Liver (tissue), 9 donors: ENCODE data around the gene PRLHR. TPM values are rescaled to one million over a fixed set of nuclear protein-coding genes. Genes with fewer than 3 reads are reported as not detected.
A peak's percentile ranks its signal among the peaks of the same experiment; 100 is the strongest.

Experiments used
- DNase-seq: peaks from one replicate; pipeline ENCODE4 v3.0.0-alpha.2; 2017; ENCODE audit warnings: low spot score
- H3K27ac ChIP-seq, 2 donors: one replicate each; pipeline ENCODE4 v1.7.0; 2013; ENCODE audit warnings: inconsistent platforms in 2 of 2, low read length in 2 of 2, control low read depth in 1 of 2, low read depth in 1 of 2, mild to moderate bottlenecking in 1 of 2
- H3K27me3 ChIP-seq, 4 donors: one replicate each; pipeline versions ENCODE4 v1.6.1 to v1.7.0; 2013; ENCODE audit warnings: low read length in 3 of 4, inconsistent platforms in 1 of 4, mild to moderate bottlenecking in 1 of 4, moderate library complexity in 1 of 4; ENCODE audit not compliant: control insufficient read depth in 4 of 4, insufficient read depth in 4 of 4
- H3K36me3 ChIP-seq, 4 donors: one replicate each; pipeline versions ENCODE4 v1.6.1 to v1.7.0; 2013; ENCODE audit warnings: low read length in 3 of 4, mild to moderate bottlenecking in 3 of 4, low read depth in 1 of 4, moderate library complexity in 1 of 4; ENCODE audit not compliant: control insufficient read depth in 4 of 4, insufficient read depth in 3 of 4
- H3K4me1 ChIP-seq, 4 donors: one replicate each; pipeline versions ENCODE4 v1.6.1 to v1.7.0; 2013; ENCODE audit warnings: low read length in 3 of 4, mild to moderate bottlenecking in 3 of 4, moderate library complexity in 1 of 4; ENCODE audit not compliant: control insufficient read depth in 4 of 4, insufficient read depth in 4 of 4
- H3K4me3 ChIP-seq, 3 donors: one replicate each; pipeline versions ENCODE4 v1.6.1 to v1.7.0; 2013; ENCODE audit warnings: low read length in 3 of 3, control low read depth in 1 of 3, low read depth in 1 of 3, mild to moderate bottlenecking in 1 of 3
- H3K9ac ChIP-seq, 2 donors: one replicate each; pipeline ENCODE4 v1.7.0; 2013; ENCODE audit warnings: low read length in 2 of 2, mild to moderate bottlenecking in 2 of 2, moderate library complexity in 2 of 2, control low read depth in 1 of 2, low read depth in 1 of 2
- H3K9me3 ChIP-seq, 4 donors: one replicate each; pipeline versions ENCODE4 v1.6.1 to v1.7.0; 2013; ENCODE audit warnings: low read length in 3 of 4; ENCODE audit not compliant: control insufficient read depth in 4 of 4
- EGR1 ChIP-seq, 2 donors: IDR thresholded peaks; 2 replicates each; pipeline ENCODE4 v1.6.1; 2016 to 2018; ENCODE audit warnings: antibody characterized with exemption in 2 of 2, low read depth in 2 of 2
- FOXA1 ChIP-seq: IDR thresholded peaks from 2 replicates; pipeline ENCODE4 v1.6.1; 2016; ENCODE audit warnings: antibody characterized with exemption
- FOXA2 ChIP-seq: IDR thresholded peaks from 2 replicates; pipeline ENCODE4 v1.6.1; 2016; ENCODE audit warnings: antibody characterized with exemption
- GABPA ChIP-seq, 2 donors: IDR thresholded peaks in 1 of 2; conservative IDR thresholded peaks in 1 of 2; 2 replicates each; pipeline ENCODE4 v1.6.1; 2016; ENCODE audit warnings: antibody characterized with exemption in 2 of 2, mild to moderate bottlenecking in 1 of 2, moderate library complexity in 1 of 2
- HNF4A ChIP-seq, 2 donors: conservative IDR thresholded peaks; 2 replicates each; pipeline ENCODE4 v1.6.1; 2016; ENCODE audit warnings: antibody characterized with exemption in 2 of 2, mild to moderate bottlenecking in 2 of 2
- HNF4G ChIP-seq: IDR thresholded peaks from 2 replicates; pipeline ENCODE4 v1.6.1; 2016; ENCODE audit warnings: antibody characterized with exemption
- JUND ChIP-seq, 2 donors: IDR thresholded peaks; 2 replicates each; pipeline ENCODE4 v1.6.1; 2016; ENCODE audit warnings: antibody characterized with exemption in 2 of 2
- NR2F2 ChIP-seq: IDR thresholded peaks from 2 replicates; pipeline ENCODE4 v1.6.1; 2016; ENCODE audit warnings: antibody characterized with exemption
- RAD21 ChIP-seq, 2 donors: IDR thresholded peaks; 2 replicates each; pipeline ENCODE4 v1.6.1; 2016; ENCODE audit warnings: antibody characterized with exemption in 2 of 2, mild to moderate bottlenecking in 2 of 2
- RXRA ChIP-seq, 2 donors: IDR thresholded peaks; 2 replicates each; pipeline ENCODE4 v1.6.1; 2017 to 2018; ENCODE audit warnings: antibody characterized with exemption in 2 of 2, mild to moderate bottlenecking in 1 of 2
- SP1 ChIP-seq: IDR thresholded peaks from 2 replicates; pipeline ENCODE4 v1.6.1; 2018; ENCODE audit warnings: antibody characterized with exemption, mild to moderate bottlenecking
- TAF1 ChIP-seq: conservative IDR thresholded peaks from 2 replicates; pipeline ENCODE4 v1.6.1; 2016; ENCODE audit warnings: antibody characterized with exemption, mild to moderate bottlenecking
- YY1 ChIP-seq: IDR thresholded peaks from 2 replicates; pipeline ENCODE4 v1.6.1; 2016; ENCODE audit warnings: antibody characterized with exemption, mild to moderate bottlenecking
- WGBS: extraction: QIAGEN DNeasy Blood & Tissue Kit; methylation state at CpG from one replicate; pipeline ENCODE4 v1.1.7; 2013; 5-methylcytosine and 5-hydroxymethylcytosine counted together
- polyA plus RNA-seq, 2 donors: library from polyadenylated mRNA; stranded (reverse) in 1 of 2; unstranded in 1 of 2; fragments of 200-250 nt in 1 of 2; fragments of >200 nt in 1 of 2; fragmentation: Nextera tagmentation in 1 of 2; extraction: Ambion mirVana in 1 of 2; gene quantifications; one replicate each; pipeline versions ENCODE4 v1.2.1 to v1.2.3, GENCODE V29; 2013 to 2015
- total RNA-seq, 2 donors: library from RNA; depleted of rRNA; stranded (reverse); fragments of >200 nt; gene quantifications; one replicate each; pipeline ENCODE4 v1.2.3, GENCODE V29; 2014
- TF ChIP-seq, protein P1 (sequence below): fragments of 150-350 bp; IDR thresholded peaks from 2 replicates; pipeline ENCODE4 v1.5.1; 2017; ENCODE audit warnings: improper control_type of control experiment, low read depth, low read length; ENCODE audit not compliant: missing input control
- TF ChIP-seq, protein P2 (sequence below): IDR thresholded peaks from 2 replicates; pipeline ENCODE4 v1.6.1; 2016; ENCODE audit warnings: antibody characterized with exemption
- TF ChIP-seq, protein P3 (sequence below): IDR thresholded peaks from 2 replicates; pipeline ENCODE4 v1.6.1; 2016; ENCODE audit warnings: antibody characterized with exemption, mild to moderate bottlenecking
- TF ChIP-seq, protein P4 (sequence below): IDR thresholded peaks from 2 replicates; pipeline ENCODE4 v1.6.1; 2016; ENCODE audit warnings: antibody characterized with exemption
- TF ChIP-seq, protein P5 (sequence below): IDR thresholded peaks from 2 replicates; pipeline ENCODE4 v1.6.1; 2016; ENCODE audit warnings: antibody characterized with exemption
- donor health status: healthy.
- donor health status: healthy.
- donor health status: healthy.
- donor health status: healthy.
- donor health status: healthy.

PRLHR gene
- total and polyA plus RNA-seq, 4 donors: under 0.01 to 0.08 TPM; not detected in 2

DNA sequence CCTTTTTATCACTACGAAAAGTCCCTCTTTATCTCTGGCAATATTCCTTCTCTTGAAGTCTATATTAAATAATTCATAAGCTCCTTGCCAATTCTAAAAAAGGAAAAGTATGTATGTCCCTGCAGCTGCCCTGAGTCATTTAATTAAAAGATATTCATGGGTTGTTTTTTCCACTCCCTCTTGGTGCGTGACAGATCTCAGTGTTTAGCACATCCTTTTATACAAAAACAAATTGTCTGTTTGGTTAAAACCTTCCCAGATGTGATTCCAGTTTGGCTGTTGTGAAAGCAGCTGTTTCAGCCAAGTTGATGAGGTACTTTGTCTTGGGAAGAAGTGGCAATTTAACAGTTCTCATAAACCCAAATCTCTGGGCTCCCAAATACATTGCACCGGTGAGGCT lies 33.8 kb upstream of the PRLHR start:
- H3K27me3 ChIP-seq: peaks cover 0 to 4% (median 0%) of the 10 kb centered on the region in 4 donors
- H3K9ac ChIP-seq: no peak overlapping the region
- H3K4me1 ChIP-seq: no peaks in the 10 kb centered on the region
- no peak for DNase-seq
- no peak overlapping the region for H3K4me3 ChIP-seq
- TF ChIP-seq HNF4A (conservative IDR thresholded peaks at IDR 0.05): no peak
- TF ChIP-seq, protein P1, sequence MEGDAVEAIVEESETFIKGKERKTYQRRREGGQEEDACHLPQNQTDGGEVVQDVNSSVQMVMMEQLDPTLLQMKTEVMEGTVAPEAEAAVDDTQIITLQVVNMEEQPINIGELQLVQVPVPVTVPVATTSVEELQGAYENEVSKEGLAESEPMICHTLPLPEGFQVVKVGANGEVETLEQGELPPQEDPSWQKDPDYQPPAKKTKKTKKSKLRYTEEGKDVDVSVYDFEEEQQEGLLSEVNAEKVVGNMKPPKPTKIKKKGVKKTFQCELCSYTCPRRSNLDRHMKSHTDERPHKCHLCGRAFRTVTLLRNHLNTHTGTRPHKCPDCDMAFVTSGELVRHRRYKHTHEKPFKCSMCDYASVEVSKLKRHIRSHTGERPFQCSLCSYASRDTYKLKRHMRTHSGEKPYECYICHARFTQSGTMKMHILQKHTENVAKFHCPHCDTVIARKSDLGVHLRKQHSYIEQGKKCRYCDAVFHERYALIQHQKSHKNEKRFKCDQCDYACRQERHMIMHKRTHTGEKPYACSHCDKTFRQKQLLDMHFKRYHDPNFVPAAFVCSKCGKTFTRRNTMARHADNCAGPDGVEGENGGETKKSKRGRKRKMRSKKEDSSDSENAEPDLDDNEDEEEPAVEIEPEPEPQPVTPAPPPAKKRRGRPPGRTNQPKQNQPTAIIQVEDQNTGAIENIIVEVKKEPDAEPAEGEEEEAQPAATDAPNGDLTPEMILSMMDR: no peak
- TF ChIP-seq RXRA (IDR thresholded peaks at IDR 0.05): peak in 1 of 2 donors; percentile 8
- TF ChIP-seq, protein P2, sequence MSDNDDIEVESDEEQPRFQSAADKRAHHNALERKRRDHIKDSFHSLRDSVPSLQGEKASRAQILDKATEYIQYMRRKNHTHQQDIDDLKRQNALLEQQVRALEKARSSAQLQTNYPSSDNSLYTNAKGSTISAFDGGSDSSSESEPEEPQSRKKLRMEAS: no peak
- no peaks in the 10 kb centered on the region for H3K9me3 ChIP-seq
- no peaks in the 10 kb centered on the region for H3K36me3 ChIP-seq
- 80% methylated on average over 3 of the region's 3 CpGs for WGBS
- no peak overlapping the region for H3K27ac ChIP-seq

DNA sequence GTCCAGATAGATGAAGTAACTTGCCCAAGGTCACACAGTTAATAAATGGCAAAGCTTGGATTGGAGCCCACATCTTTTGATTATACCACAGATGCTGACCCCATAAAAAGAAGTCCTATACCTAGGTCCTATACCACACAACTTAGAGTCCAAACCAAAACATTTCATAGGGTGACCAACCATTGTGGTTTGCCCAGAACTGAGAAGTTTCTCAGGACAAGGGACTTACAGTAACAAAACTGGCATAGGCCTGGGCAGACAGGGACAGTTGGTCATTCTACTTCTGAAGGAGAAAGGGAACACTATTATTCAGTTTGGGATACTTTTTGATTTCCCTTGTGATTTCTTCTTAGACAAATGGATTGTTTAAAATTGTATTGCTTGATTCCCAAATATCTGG lies 32.9 kb upstream of the PRLHR start:
- H3K27ac ChIP-seq: no peak overlapping the region
- H3K36me3 ChIP-seq: no peaks in the 10 kb centered on the region
- H3K27me3 ChIP-seq: peaks cover 0 to 10% (median 0%) of the 10 kb centered on the region in 4 donors
- no peaks in the 10 kb centered on the region for H3K4me1 ChIP-seq
- no peaks in the 10 kb centered on the region for H3K9me3 ChIP-seq
- no peak for TF ChIP-seq GABPA (IDR thresholded peaks at IDR 0.05 in 1 of 2, conservative IDR thresholded peaks at IDR 0.05 in 1 of 2)
- TF ChIP-seq, protein P3, sequence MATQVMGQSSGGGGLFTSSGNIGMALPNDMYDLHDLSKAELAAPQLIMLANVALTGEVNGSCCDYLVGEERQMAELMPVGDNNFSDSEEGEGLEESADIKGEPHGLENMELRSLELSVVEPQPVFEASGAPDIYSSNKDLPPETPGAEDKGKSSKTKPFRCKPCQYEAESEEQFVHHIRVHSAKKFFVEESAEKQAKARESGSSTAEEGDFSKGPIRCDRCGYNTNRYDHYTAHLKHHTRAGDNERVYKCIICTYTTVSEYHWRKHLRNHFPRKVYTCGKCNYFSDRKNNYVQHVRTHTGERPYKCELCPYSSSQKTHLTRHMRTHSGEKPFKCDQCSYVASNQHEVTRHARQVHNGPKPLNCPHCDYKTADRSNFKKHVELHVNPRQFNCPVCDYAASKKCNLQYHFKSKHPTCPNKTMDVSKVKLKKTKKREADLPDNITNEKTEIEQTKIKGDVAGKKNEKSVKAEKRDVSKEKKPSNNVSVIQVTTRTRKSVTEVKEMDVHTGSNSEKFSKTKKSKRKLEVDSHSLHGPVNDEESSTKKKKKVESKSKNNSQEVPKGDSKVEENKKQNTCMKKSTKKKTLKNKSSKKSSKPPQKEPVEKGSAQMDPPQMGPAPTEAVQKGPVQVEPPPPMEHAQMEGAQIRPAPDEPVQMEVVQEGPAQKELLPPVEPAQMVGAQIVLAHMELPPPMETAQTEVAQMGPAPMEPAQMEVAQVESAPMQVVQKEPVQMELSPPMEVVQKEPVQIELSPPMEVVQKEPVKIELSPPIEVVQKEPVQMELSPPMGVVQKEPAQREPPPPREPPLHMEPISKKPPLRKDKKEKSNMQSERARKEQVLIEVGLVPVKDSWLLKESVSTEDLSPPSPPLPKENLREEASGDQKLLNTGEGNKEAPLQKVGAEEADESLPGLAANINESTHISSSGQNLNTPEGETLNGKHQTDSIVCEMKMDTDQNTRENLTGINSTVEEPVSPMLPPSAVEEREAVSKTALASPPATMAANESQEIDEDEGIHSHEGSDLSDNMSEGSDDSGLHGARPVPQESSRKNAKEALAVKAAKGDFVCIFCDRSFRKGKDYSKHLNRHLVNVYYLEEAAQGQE: no peak
- TF ChIP-seq RAD21 (IDR thresholded peaks at IDR 0.05): no peak
- no peak for TF ChIP-seq YY1
- TF ChIP-seq, protein P4, sequence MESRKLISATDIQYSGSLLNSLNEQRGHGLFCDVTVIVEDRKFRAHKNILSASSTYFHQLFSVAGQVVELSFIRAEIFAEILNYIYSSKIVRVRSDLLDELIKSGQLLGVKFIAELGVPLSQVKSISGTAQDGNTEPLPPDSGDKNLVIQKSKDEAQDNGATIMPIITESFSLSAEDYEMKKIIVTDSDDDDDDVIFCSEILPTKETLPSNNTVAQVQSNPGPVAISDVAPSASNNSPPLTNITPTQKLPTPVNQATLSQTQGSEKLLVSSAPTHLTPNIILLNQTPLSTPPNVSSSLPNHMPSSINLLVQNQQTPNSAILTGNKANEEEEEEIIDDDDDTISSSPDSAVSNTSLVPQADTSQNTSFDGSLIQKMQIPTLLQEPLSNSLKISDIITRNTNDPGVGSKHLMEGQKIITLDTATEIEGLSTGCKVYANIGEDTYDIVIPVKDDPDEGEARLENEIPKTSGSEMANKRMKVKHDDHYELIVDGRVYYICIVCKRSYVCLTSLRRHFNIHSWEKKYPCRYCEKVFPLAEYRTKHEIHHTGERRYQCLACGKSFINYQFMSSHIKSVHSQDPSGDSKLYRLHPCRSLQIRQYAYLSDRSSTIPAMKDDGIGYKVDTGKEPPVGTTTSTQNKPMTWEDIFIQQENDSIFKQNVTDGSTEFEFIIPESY: no peak
- TF ChIP-seq, protein P1: no peak
- no peak for TF ChIP-seq TAF1
- no peak for TF ChIP-seq FOXA2
- no peak for TF ChIP-seq JUND (IDR thresholded peaks at IDR 0.05)
- TF ChIP-seq, protein P2: no peak
- no peak for TF ChIP-seq NR2F2
- no peak for TF ChIP-seq HNF4G
- TF ChIP-seq EGR1 (IDR thresholded peaks at IDR 0.05; ENCODE audit: low read depth in 2 of 2): no peak
- TF ChIP-seq SP1: no peak
- no peak for TF ChIP-seq HNF4A (conservative IDR thresholded peaks at IDR 0.05)
- TF ChIP-seq, protein P5, sequence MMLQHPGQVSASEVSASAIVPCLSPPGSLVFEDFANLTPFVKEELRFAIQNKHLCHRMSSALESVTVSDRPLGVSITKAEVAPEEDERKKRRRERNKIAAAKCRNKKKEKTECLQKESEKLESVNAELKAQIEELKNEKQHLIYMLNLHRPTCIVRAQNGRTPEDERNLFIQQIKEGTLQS: no peak
- no peak for TF ChIP-seq FOXA1
- no peak overlapping the region for H3K4me3 ChIP-seq
- no peak overlapping the region for H3K9ac ChIP-seq
- DNase-seq: no peak
